ENCODE measurements around the gene RAMACL. TPM values are rescaled to one million over a fixed set of nuclear protein-coding genes. Genes with fewer than 3 reads are reported as not detected.
"Not testable (repeated sequence)": the region's sequence is repeated elsewhere in the genome, so short reads cannot be mapped to it uniquely, and the experiment has no call there.

The RAMACL gene
- total RNA-seq = 1.7 and 2.7 TPM in 2 replicates
- long read RNA-seq = 0 reads

- TF ChIP-seq CTCF (IDR thresholded peaks at IDR 0.05; ENCODE audit: unreplicated experiment) = no peak
- DNase-seq (ENCODE audit: low spot score, unreplicated experiment) = no peak
- H3K27me3 Mint-ChIP-seq = no peaks in the 10 kb centered on the region
- no peaks in the 10 kb centered on the region for H3K4me1 Mint-ChIP-seq (ENCODE audit: low read depth)
- H3K9me3 Mint-ChIP-seq (ENCODE audit: low read depth) = no peaks in the 10 kb centered on the region
- no peaks in the 10 kb centered on the region for H3K36me3 Mint-ChIP-seq (ENCODE audit: insufficient read depth)
- H3K4me3 Mint-ChIP-seq (ENCODE audit: low read depth) = no peak within 1 kb of the TSS
- no peak within 1 kb of the TSS for H3K27ac Mint-ChIP-seq
Observed at GRCh38 chr6:166586424-166587156, at the start of gene RAMACL. RAMACL (minus strand) TSS chr6:166586678; CDS start chr6:166586477, 201 bp downstream.

- Mint-ChIP-seq H3K4me3 (ENCODE audit: low read depth) (no peak overlapping the region), H3K4me1 (ENCODE audit: low read depth) (peaks cover 1% of the 10 kb centered on the region), H3K9me3 (ENCODE audit: low read depth) (peaks cover 3% of the 10 kb centered on the region), H3K36me3 (ENCODE audit: insufficient read depth) (no peaks in the 10 kb centered on the region), H3K27ac (no peak overlapping the region), H3K27me3 (peaks cover 40% of the 10 kb centered on the region)
- TF ChIP-seq CTCF (IDR thresholded peaks at IDR 0.05; ENCODE audit: unreplicated experiment) = no peak
- DNase-seq (ENCODE audit: low spot score, unreplicated experiment) = no peak
Observed at GRCh38 chr6:166635013-166635970, 48.8 kb upstream of the RAMACL start.

- not testable (repeated sequence) for H3K27ac Mint-ChIP-seq; H3K36me3 Mint-ChIP-seq (ENCODE audit: insufficient read depth); DNase-seq (ENCODE audit: low spot score, unreplicated experiment); H3K9me3 Mint-ChIP-seq (ENCODE audit: low read depth); H3K4me1 Mint-ChIP-seq (ENCODE audit: low read depth); H3K4me3 Mint-ChIP-seq (ENCODE audit: low read depth)
- peaks cover 43% of the 10 kb centered on the region for H3K27me3 Mint-ChIP-seq
Observed at GRCh38 chr6:166634581-166634980, 48.1 kb upstream of the RAMACL start.

- Mint-ChIP-seq H3K9me3 (ENCODE audit: low read depth) (no peaks in the 10 kb centered on the region), H3K27ac (no peak overlapping the region)
Observed at GRCh38 chr6:166633732-166634535, 47.5 kb upstream of the RAMACL start.

GRCh38 chr6:166632731-166633130 is 46.3 kb upstream of the RAMACL start:
- Mint-ChIP-seq H3K27me3 (peaks cover 39% of the 10 kb centered on the region), H3K27ac (no peak overlapping the region), H3K36me3 (ENCODE audit: insufficient read depth) (no peaks in the 10 kb centered on the region), H3K9me3 (ENCODE audit: low read depth) (no peaks in the 10 kb centered on the region), H3K4me3 (ENCODE audit: low read depth) (no peak overlapping the region), H3K4me1 (ENCODE audit: low read depth) (peaks cover 6% of the 10 kb centered on the region)
- no peak for DNase-seq (ENCODE audit: low spot score, unreplicated experiment)
- no peak for TF ChIP-seq CTCF (IDR thresholded peaks at IDR 0.05; ENCODE audit: unreplicated experiment)

More at GRCh38 chr6:166633732-166634535, 47.5 kb upstream of the RAMACL start:
- Mint-ChIP-seq H3K36me3 (ENCODE audit: insufficient read depth) (no peaks in the 10 kb centered on the region), H3K27me3 (peaks cover 43% of the 10 kb centered on the region), H3K4me3 (ENCODE audit: low read depth) (no peak overlapping the region), H3K4me1 (ENCODE audit: low read depth) (peaks cover 1% of the 10 kb centered on the region)
- no peak for TF ChIP-seq CTCF (IDR thresholded peaks at IDR 0.05; ENCODE audit: unreplicated experiment)
- no peak for DNase-seq (ENCODE audit: low spot score, unreplicated experiment)

Data from progenitor cell of endocrine pancreas (in vitro differentiated cells).